ENCODE measurements around the gene ZNF417.

ZNF417 gene

GRCh38 chr19:57949702-57950101 lies 33.3 kb upstream of the ZNF417 start:
- Histone ChIP-seq H3K4ac (ENCODE audit: low read depth, low read length) (no peak overlapping the region), H3K9me3 (ENCODE audit: insufficient read depth, low read depth, low read length) (peaks cover 28% of the 10 kb centered on the region), H2AK5ac (ENCODE audit: low read length) (no peak overlapping the region)

GRCh38 chr19:57949296-57949695 lies 32.9 kb upstream of the ZNF417 start:
- Histone ChIP-seq H2BK12ac (ENCODE audit: low read length) (no peak overlapping the region), H2BK5ac (ENCODE audit: low read depth, low read length, poor library complexity) (no peak overlapping the region), H3K9ac (ENCODE audit: low read length) (no peak overlapping the region), H3K4me2 (ENCODE audit: low read length) (no peak overlapping the region), H4K12ac (ENCODE audit: low read depth, low read length) (no peak overlapping the region), H2BK120ac (ENCODE audit: insufficient read depth, low read length, poor library complexity) (no peak overlapping the region), H3K27me3 (ENCODE audit: insufficient read depth, low read length) (no peaks in the 10 kb centered on the region), H3K79me1 (ENCODE audit: low read length) (peaks cover 3% of the 10 kb centered on the region), H3K4me3 (ENCODE audit: low read depth, low read length) (no peak overlapping the region), H3K27ac (ENCODE audit: low read depth, low read length) (no peak overlapping the region), H3K36me3 (ENCODE audit: control insufficient read depth in 1 of 2, insufficient read depth in 2 of 2, low read length in 2 of 2) (peaks cover 0 to 2% of the 10 kb centered on the region in 2 experiments), H3K23ac (ENCODE audit: low read length) (no peak overlapping the region), H3K4me1 (ENCODE audit: control insufficient read depth in 1 of 2, insufficient read depth in 2 of 2, low read length in 2 of 2) (peaks cover 7 to 8% of the 10 kb centered on the region in 2 experiments), H2AK5ac (ENCODE audit: low read length) (no peak overlapping the region), H3K4ac (ENCODE audit: low read depth, low read length) (no peak overlapping the region), H4K8ac (ENCODE audit: low read depth, low read length) (no peak overlapping the region), H4K91ac (ENCODE audit: low read depth, low read length) (no peak overlapping the region), H3K18ac (ENCODE audit: low read length) (no peak overlapping the region), H3K79me2 (ENCODE audit: control insufficient read depth, insufficient read depth, low read length, poor library complexity) (peaks cover 8% of the 10 kb centered on the region), H3K14ac (ENCODE audit: low read length) (no peak overlapping the region), H3K9me3 (ENCODE audit: insufficient read depth, low read depth, low read length) (peaks cover 28% of the 10 kb centered on the region), H2AFZ (ENCODE audit: insufficient read depth, low read length, poor library complexity) (no peak overlapping the region)
- DNase-seq: no peak
- no CpG with 5 or more reads among the region's 24 CpGs for WGBS (ENCODE audit: extremely low coverage, insufficient coverage, insufficient read length)

More at GRCh38 chr19:57949702-57950101, 33.3 kb upstream of the ZNF417 start:
- Histone ChIP-seq H4K12ac (ENCODE audit: low read depth, low read length) (no peak overlapping the region), H3K36me3 (ENCODE audit: control insufficient read depth in 1 of 2, insufficient read depth in 2 of 2, low read length in 2 of 2) (peaks cover 0 to 2% of the 10 kb centered on the region in 2 experiments), H2BK5ac (ENCODE audit: low read depth, low read length, poor library complexity) (no peak overlapping the region), H3K4me3 (ENCODE audit: low read depth, low read length) (no peak overlapping the region), H3K79me2 (ENCODE audit: control insufficient read depth, insufficient read depth, low read length, poor library complexity) (peaks cover 8% of the 10 kb centered on the region), H4K8ac (ENCODE audit: low read depth, low read length) (no peak overlapping the region), H4K91ac (ENCODE audit: low read depth, low read length) (no peak overlapping the region), H3K4me1 (ENCODE audit: control insufficient read depth in 1 of 2, insufficient read depth in 2 of 2, low read length in 2 of 2) (peaks cover 7 to 8% of the 10 kb centered on the region in 2 experiments), H3K14ac (ENCODE audit: low read length) (no peak overlapping the region), H2BK120ac (ENCODE audit: insufficient read depth, low read length, poor library complexity) (no peak overlapping the region), H3K79me1 (ENCODE audit: low read length) (peaks cover 3% of the 10 kb centered on the region), H3K27ac (ENCODE audit: low read depth, low read length) (no peak overlapping the region), H2BK12ac (ENCODE audit: low read length) (no peak overlapping the region), H3K23ac (ENCODE audit: low read length) (no peak overlapping the region), H3K9ac (ENCODE audit: low read length) (no peak overlapping the region), H3K4me2 (ENCODE audit: low read length) (no peak overlapping the region), H2AFZ (ENCODE audit: insufficient read depth, low read length, poor library complexity) (no peak overlapping the region), H3K27me3 (ENCODE audit: insufficient read depth, low read length) (no peaks in the 10 kb centered on the region), H3K18ac (ENCODE audit: low read length) (no peak overlapping the region)
- no CpG with 5 or more reads among the region's 12 CpGs for WGBS (ENCODE audit: extremely low coverage, insufficient coverage, insufficient read length)
- no peak for DNase-seq

DNA sequence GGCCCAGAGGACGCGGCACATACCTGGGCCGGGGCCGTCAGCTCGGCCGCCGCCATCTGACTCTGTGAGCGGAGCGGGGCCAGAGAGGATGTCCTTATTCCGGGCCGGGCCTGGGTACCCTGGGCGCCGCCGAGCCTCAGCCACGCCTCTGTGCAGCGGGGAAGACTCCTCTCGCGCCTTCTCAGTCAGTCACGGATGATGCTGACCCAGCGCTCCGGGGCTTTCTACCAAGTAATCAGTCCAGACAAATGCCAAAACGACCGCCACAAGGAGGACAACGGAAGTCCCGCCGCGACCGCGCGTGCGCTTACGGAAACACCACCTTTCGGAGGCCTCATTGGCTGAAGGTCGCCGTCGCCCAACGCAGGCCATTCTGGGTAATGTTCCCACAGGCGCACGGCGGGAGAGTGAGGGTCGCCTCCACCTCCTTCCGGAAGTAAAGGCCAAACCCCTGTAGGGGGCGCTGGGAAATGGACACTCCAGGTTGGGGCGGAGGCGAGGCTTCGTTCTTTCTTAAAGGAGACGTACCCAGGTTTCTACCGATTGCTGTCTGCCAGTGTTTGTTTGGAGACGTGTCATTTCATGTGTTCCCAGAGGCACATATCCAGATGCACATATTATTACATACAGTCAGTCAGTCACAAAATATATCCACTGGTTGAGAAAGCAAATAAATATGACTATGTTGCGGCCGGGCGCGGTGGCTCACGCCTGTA lies 31.2 kb upstream of the ZNF417 start, which contains the start of gene ZNF256:
TSS of gene ZNF256 (minus strand) at position 288 of the 716 bp plus-strand sequence. CDS start at position 56, 232 bp downstream.
- Histone ChIP-seq H3K27ac (ENCODE audit: low read depth, low read length) (peak within 1 kb of the TSS; percentile 31), H3K14ac (ENCODE audit: low read length) (peak within 1 kb of the TSS; percentile 71), H2BK12ac (ENCODE audit: low read length) (no peak within 1 kb of the TSS), H2BK120ac (ENCODE audit: insufficient read depth, low read length, poor library complexity) (peak within 1 kb of the TSS; percentile 20), H3K18ac (ENCODE audit: low read length) (peak within 1 kb of the TSS; percentile 75), H3K4ac (ENCODE audit: low read depth, low read length) (peak within 1 kb of the TSS; percentile 49), H4K12ac (ENCODE audit: low read depth, low read length) (peak within 1 kb of the TSS; percentile 70), H3K36me3 (ENCODE audit: control insufficient read depth in 1 of 2, insufficient read depth in 2 of 2, low read length in 2 of 2) (peaks cover under 1 to 14% of the 10 kb centered on the region in 2 experiments), H3K4me3 (ENCODE audit: low read depth, low read length) (peak within 1 kb of the TSS; percentile 97), H3K27me3 (ENCODE audit: insufficient read depth, low read length) (no peaks in the 10 kb centered on the region), H3K9me3 (ENCODE audit: insufficient read depth, low read depth, low read length) (peaks cover 17% of the 10 kb centered on the region), H4K91ac (ENCODE audit: low read depth, low read length) (peak within 1 kb of the TSS; percentile 50), H3K79me2 (ENCODE audit: control insufficient read depth, insufficient read depth, low read length, poor library complexity) (peaks cover 8% of the 10 kb centered on the region), H2AK5ac (ENCODE audit: low read length) (peak within 1 kb of the TSS; percentile 20), H2AFZ (ENCODE audit: insufficient read depth, low read length, poor library complexity) (peak within 1 kb of the TSS; percentile 78), H3K4me1 (ENCODE audit: control insufficient read depth in 1 of 2, insufficient read depth in 2 of 2, low read length in 2 of 2) (peaks cover 7 to 8% of the 10 kb centered on the region in 2 experiments), H3K4me2 (ENCODE audit: low read length) (peak within 1 kb of the TSS; percentile 85), H3K23ac (ENCODE audit: low read length) (no peak within 1 kb of the TSS), H3K9ac (ENCODE audit: low read length) (peak within 1 kb of the TSS; percentile 86), H4K8ac (ENCODE audit: low read depth, low read length) (peak within 1 kb of the TSS; percentile 89), H2BK5ac (ENCODE audit: low read depth, low read length, poor library complexity) (peak within 1 kb of the TSS; percentile 74), H3K79me1 (ENCODE audit: low read length) (peaks cover 3% of the 10 kb centered on the region)
- WGBS (ENCODE audit: extremely low coverage, insufficient coverage, insufficient read length): no CpG with 5 or more reads among the region's 54 CpGs
- DNase-seq: peak; percentile 92 to 98

DNA sequence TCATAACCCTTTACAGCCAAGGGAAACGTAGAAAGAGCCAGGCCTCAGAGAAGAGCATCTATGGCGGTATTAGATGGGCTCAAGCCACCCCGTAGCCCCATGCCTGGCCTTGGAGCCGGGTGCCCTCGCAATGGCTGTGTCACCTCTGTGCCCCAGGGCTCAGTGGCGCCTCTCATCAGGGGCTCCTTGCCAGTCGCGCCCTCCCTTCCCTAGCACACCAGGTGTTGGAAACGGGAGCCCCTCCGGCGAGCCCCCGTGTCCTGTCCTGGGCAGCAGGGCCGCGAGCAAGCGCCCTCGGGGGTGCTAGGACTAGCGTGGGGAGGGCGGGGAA lies 30.7 kb upstream of the ZNF417 start:
- H3K23ac ChIP-seq (ENCODE audit: low read length): no peak overlapping the region
- WGBS (ENCODE audit: extremely low coverage, insufficient coverage, insufficient read length): no CpG with 5 or more reads among the region's 18 CpGs
- no peak overlapping the region for H2BK12ac ChIP-seq (ENCODE audit: low read length)

More for the DNA sequence above, 30.7 kb upstream of the ZNF417 start:
- peak overlapping the region; percentile 74 for H2BK5ac ChIP-seq (ENCODE audit: low read depth, low read length, poor library complexity)
- H3K4ac ChIP-seq (ENCODE audit: low read depth, low read length): peak overlapping the region; percentile 49
- peaks cover 3% of the 10 kb centered on the region for H3K79me1 ChIP-seq (ENCODE audit: low read length)
- H4K8ac ChIP-seq (ENCODE audit: low read depth, low read length): peak overlapping the region; percentile 89
- no peak overlapping the region for H3K27ac ChIP-seq (ENCODE audit: low read depth, low read length)
- H4K12ac ChIP-seq (ENCODE audit: low read depth, low read length): peak overlapping the region; percentile 49
- H3K14ac ChIP-seq (ENCODE audit: low read length): peak overlapping the region; percentile 71
- H2AFZ ChIP-seq (ENCODE audit: insufficient read depth, low read length, poor library complexity): peak overlapping the region; percentile 78
- peak overlapping the region; percentile 85 for H3K4me2 ChIP-seq (ENCODE audit: low read length)
- peaks cover 17% of the 10 kb centered on the region for H3K9me3 ChIP-seq (ENCODE audit: insufficient read depth, low read depth, low read length)
- H3K9ac ChIP-seq (ENCODE audit: low read length): peak overlapping the region; percentile 86
- peak overlapping the region; percentile 97 for H3K4me3 ChIP-seq (ENCODE audit: low read depth, low read length)
- H2AK5ac ChIP-seq (ENCODE audit: low read length): peak overlapping the region; percentile 20
- H2BK120ac ChIP-seq (ENCODE audit: insufficient read depth, low read length, poor library complexity): peak overlapping the region; percentile 20
- no peak overlapping the region for H3K18ac ChIP-seq (ENCODE audit: low read length)
- no peaks in the 10 kb centered on the region for H3K27me3 ChIP-seq (ENCODE audit: insufficient read depth, low read length)
- H3K79me2 ChIP-seq (ENCODE audit: control insufficient read depth, insufficient read depth, low read length, poor library complexity): peaks cover 8% of the 10 kb centered on the region
- peak overlapping the region; percentile 50 for H4K91ac ChIP-seq (ENCODE audit: low read depth, low read length)
- peaks cover 7 to 8% of the 10 kb centered on the region in 2 experiments for H3K4me1 ChIP-seq (ENCODE audit: control insufficient read depth in 1 of 2, insufficient read depth in 2 of 2, low read length in 2 of 2)
- DNase-seq: no peak
- peaks cover 3 to 19% of the 10 kb centered on the region in 2 experiments for H3K36me3 ChIP-seq (ENCODE audit: control insufficient read depth in 1 of 2, insufficient read depth in 2 of 2, low read length in 2 of 2)
